H1 (cell line): ENCODE data around the gene DRAP1. TPM values are rescaled to one million over a fixed set of nuclear protein-coding genes. Genes with fewer than 3 reads are reported as not detected.

ENCODE experiments used
- KDM5A ChIP-seq: fragments of 200-600 bp; IDR thresholded peaks from 2 replicates; pipeline ENCODE4 v1.7.1; 2012; ENCODE audit warnings: mild to moderate bottlenecking, low read length, inconsistent platforms, mixed read lengths
- RAD21 ChIP-seq, 2 experiments: IDR thresholded peaks in 1 of 2; conservative IDR thresholded peaks in 1 of 2; 2 replicates each; pipeline ENCODE4 v1.6.1; 2011; ENCODE audit warnings: low read depth in 2 of 2, low read length in 2 of 2, improper control_type of control experiment in 1 of 2, inconsistent platforms in 1 of 2, mild to moderate bottlenecking in 1 of 2, moderate library complexity in 1 of 2
- RBBP5 ChIP-seq: IDR thresholded peaks from 2 replicates; pipeline ENCODE4 v1.7.1; 2012; ENCODE audit warnings: low read depth, mild to moderate bottlenecking, inconsistent platforms, low read length, moderate library complexity, borderline replicate concordance
- SIN3A ChIP-seq, 2 experiments: IDR thresholded peaks in 1 of 2; conservative IDR thresholded peaks in 1 of 2; 2 replicates each; pipeline ENCODE4 v1.6.1; 2011 to 2012; ENCODE audit warnings: low read length in 2 of 2, improper control_type of control experiment in 1 of 2, low read depth in 1 of 2, mild to moderate bottlenecking in 1 of 2
- TAF7 ChIP-seq: optimal IDR thresholded peaks from 2 replicates; pipeline ENCODE3; 2011; ENCODE audit warnings: low read depth, mild to moderate bottlenecking, inconsistent platforms, low read length, moderate library complexity, borderline replicate concordance
- polyA plus RNA-seq, 7 experiments: library from polyadenylated mRNA; depleted of rRNA in 3 of 7; stranded (reverse) in 5 of 7; unstranded in 2 of 7; fragments of >200 nt in 5 of 7; fragments of 200-250 nt in 2 of 7; gene quantifications; 1 replicate in 5 of 7; 2 replicates in 1 of 7; 4 replicates in 1 of 7; pipeline versions ENCODE4 v1.2.1 to v1.2.3, GENCODE V29; 2011 to 2013; ENCODE audit warnings: missing spikeins in 2 of 7, mixed read lengths in 2 of 7
- total RNA-seq: library from RNA; stranded (reverse); fragmentation: NEBNext Ultra II Directional; extraction: Animal tissue kit (Norgen Biotek cat#: 25700); gene quantifications from 2 replicates; pipeline ENCODE4 v1.2.1, GENCODE V29; 2021

Gene DRAP1
- total and polyA plus RNA-seq, 2 of the 8 experiments (the other 6 are each of a cell fraction or from before 2014, with no cell fraction given): 62.5 to 98.7 TPM

DNA sequence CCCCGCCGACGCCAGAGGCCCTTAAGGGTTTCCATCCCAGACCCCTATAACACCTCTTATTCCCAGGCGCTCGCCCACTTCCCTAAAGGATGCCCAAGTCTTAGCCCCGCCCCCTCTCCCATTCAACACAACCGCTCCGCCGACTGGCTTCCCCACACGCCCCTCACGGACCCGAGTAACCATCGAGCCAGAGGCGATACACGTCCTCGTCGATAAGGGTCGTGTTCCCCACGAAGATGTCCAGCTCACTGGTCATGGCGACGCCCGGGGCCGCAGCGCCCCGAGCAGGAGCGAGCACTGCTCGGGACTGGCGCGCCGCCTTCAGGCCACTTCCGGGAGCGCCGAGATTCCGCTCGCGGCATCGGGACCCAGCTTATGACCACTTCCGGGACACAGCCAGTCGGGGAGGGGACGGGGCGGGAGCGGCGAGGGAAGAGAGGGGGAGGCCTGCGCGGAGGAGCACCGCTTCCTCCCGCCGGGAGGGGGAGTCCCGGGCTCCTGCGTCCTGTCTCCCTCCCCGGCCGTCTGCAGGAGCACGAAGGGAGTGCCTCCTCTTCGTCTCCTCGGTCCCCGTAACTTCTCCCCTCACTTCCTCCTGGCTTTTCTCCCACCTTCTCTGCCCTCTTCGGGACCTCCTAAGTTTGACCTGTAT, 30.9 kb upstream of the DRAP1 start, which contains the start of gene FIBP (continued):
- peak; percentile 89 for TF ChIP-seq TAF7
- peak; percentile 65; the same call in 1 of the 2 replicates for TF ChIP-seq RBBP5
- peak; percentile 42 to 64 for TF ChIP-seq RAD21 (IDR thresholded peaks at IDR 0.05 in 1 of 2, conservative IDR thresholded peaks at IDR 0.05 in 1 of 2; ENCODE audit: low read depth in 2 of 2, low read length in 2 of 2)
- TF ChIP-seq KDM5A: peak; percentile 54; the same call in 1 of the 2 replicates
- peak; percentile 65 to 78; a peak in 2 of 4 replicates for TF ChIP-seq SIN3A (conservative IDR thresholded peaks at IDR 0.05 in 1 of 2, IDR thresholded peaks at IDR 0.05 in 1 of 2; ENCODE audit: low read depth in 1 of 2, low read length in 2 of 2)
